Measurements from ENCODE around the gene SLC25A22. TPM values are rescaled to one million over a fixed set of nuclear protein-coding genes. Genes with fewer than 3 reads are reported as not detected.

The SLC25A22 gene
- total and polyA plus RNA-seq, 9 of the 15 experiments (the other 6 are each of a cell fraction or from before 2014, with no cell fraction given): 0.41 to 55.4 (median 11.4) TPM

- TF ChIP-seq RAD51 (IDR thresholded peaks at IDR 0.05; ENCODE audit: borderline replicate concordance, low read depth): no peak
- TF ChIP-seq PHB (CRISPR knock-in tag; IDR thresholded peaks at IDR 0.05): 0 out of 2 replicates have a peak, but pooled peaks have one; percentile 63
- TF ChIP-seq, protein P1, sequence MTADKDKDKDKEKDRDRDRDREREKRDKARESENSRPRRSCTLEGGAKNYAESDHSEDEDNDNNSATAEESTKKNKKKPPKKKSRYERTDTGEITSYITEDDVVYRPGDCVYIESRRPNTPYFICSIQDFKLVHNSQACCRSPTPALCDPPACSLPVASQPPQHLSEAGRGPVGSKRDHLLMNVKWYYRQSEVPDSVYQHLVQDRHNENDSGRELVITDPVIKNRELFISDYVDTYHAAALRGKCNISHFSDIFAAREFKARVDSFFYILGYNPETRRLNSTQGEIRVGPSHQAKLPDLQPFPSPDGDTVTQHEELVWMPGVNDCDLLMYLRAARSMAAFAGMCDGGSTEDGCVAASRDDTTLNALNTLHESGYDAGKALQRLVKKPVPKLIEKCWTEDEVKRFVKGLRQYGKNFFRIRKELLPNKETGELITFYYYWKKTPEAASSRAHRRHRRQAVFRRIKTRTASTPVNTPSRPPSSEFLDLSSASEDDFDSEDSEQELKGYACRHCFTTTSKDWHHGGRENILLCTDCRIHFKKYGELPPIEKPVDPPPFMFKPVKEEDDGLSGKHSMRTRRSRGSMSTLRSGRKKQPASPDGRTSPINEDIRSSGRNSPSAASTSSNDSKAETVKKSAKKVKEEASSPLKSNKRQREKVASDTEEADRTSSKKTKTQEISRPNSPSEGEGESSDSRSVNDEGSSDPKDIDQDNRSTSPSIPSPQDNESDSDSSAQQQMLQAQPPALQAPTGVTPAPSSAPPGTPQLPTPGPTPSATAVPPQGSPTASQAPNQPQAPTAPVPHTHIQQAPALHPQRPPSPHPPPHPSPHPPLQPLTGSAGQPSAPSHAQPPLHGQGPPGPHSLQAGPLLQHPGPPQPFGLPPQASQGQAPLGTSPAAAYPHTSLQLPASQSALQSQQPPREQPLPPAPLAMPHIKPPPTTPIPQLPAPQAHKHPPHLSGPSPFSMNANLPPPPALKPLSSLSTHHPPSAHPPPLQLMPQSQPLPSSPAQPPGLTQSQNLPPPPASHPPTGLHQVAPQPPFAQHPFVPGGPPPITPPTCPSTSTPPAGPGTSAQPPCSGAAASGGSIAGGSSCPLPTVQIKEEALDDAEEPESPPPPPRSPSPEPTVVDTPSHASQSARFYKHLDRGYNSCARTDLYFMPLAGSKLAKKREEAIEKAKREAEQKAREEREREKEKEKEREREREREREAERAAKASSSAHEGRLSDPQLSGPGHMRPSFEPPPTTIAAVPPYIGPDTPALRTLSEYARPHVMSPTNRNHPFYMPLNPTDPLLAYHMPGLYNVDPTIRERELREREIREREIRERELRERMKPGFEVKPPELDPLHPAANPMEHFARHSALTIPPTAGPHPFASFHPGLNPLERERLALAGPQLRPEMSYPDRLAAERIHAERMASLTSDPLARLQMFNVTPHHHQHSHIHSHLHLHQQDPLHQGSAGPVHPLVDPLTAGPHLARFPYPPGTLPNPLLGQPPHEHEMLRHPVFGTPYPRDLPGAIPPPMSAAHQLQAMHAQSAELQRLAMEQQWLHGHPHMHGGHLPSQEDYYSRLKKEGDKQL (CRISPR knock-in tag; IDR thresholded peaks at IDR 0.05; ENCODE audit: borderline replicate concordance): no peak
- no peak for TF ChIP-seq MTA3 (IDR thresholded peaks at IDR 0.05; ENCODE audit: borderline replicate concordance)
- TF ChIP-seq RNF219 (CRISPR knock-in tag; IDR thresholded peaks at IDR 0.05): no peak
- no peak for TF ChIP-seq NELFE (IDR thresholded peaks at IDR 0.05; ENCODE audit: insufficient read depth, insufficient read length)
- TF ChIP-seq DNMT1 (IDR thresholded peaks at IDR 0.05): no peak
- TF ChIP-seq KDM5B (IDR thresholded peaks at IDR 0.05; ENCODE audit: insufficient replicate concordance, low read depth, low read length): no peak
- peak in 1 of 2 experiments; percentile 64; a peak in 2 of 4 replicates for TF ChIP-seq HDAC1 (IDR thresholded peaks at IDR 0.05)
- TF ChIP-seq PTRF (tag; IDR thresholded peaks at IDR 0.05): no peak
- TF ChIP-seq JUND (IDR thresholded peaks at IDR 0.05; ENCODE audit: borderline replicate concordance, low read depth, low read length): no peak
- no peak for TF ChIP-seq JUND (tag; IDR thresholded peaks at IDR 0.05; ENCODE audit: borderline replicate concordance, low read depth, low read length)
- no peak for TF ChIP-seq ZSCAN32 (CRISPR knock-in tag; IDR thresholded peaks at IDR 0.05)
- no peak for TF ChIP-seq BRD9 (IDR thresholded peaks at IDR 0.05; ENCODE audit: low read depth, partially characterized antibody)
- TF ChIP-seq ZKSCAN3 (CRISPR knock-in tag; IDR thresholded peaks at IDR 0.05): no peak
- TF ChIP-seq, protein P2, sequence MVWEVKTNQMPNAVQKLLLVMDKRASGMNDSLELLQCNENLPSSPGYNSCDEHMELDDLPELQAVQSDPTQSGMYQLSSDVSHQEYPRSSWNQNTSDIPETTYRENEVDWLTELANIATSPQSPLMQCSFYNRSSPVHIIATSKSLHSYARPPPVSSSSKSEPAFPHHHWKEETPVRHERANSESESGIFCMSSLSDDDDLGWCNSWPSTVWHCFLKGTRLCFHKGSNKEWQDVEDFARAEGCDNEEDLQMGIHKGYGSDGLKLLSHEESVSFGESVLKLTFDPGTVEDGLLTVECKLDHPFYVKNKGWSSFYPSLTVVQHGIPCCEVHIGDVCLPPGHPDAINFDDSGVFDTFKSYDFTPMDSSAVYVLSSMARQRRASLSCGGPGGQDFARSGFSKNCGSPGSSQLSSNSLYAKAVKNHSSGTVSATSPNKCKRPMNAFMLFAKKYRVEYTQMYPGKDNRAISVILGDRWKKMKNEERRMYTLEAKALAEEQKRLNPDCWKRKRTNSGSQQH (CRISPR knock-in tag; IDR thresholded peaks at IDR 0.05): no peak
- no peak for TF ChIP-seq ZNF507 (tag; conservative IDR thresholded peaks at IDR 0.05)
- TF ChIP-seq SLC30A9 (CRISPR knock-in tag; IDR thresholded peaks at IDR 0.05): no peak
- no peak for TF ChIP-seq NFIX (CRISPR knock-in tag; IDR thresholded peaks at IDR 0.05; ENCODE audit: low read depth)
- no peak for TF ChIP-seq ZNF316 (IDR thresholded peaks at IDR 0.05)
- no peak for TF ChIP-seq STAT5B (CRISPR knock-in tag; IDR thresholded peaks at IDR 0.05)
- TF ChIP-seq FOSL1 (tag; conservative IDR thresholded peaks at IDR 0.05): no peak
- no peak for TF ChIP-seq ADNP (tag; IDR thresholded peaks at IDR 0.05)
Observed at GRCh38 chr11:748007-748359, 50.1 kb downstream of the SLC25A22 start (continued).

All from K562 (cell line).